Naive thymus-derived CD4-positive, alpha-beta T cell (primary cell): ENCODE measurements around the gene SFXN3. TPM values are rescaled to one million over a fixed set of nuclear protein-coding genes. Genes with fewer than 3 reads are reported as not detected.

ENCODE experiments used
- ATAC-seq: fragments of 150-1000 bp; cut with Tn5 transposase; 2 replicates; pipeline ENCODE4 v1.10.0; 2021; ENCODE audit warnings: mild to moderate bottlenecking, moderate library complexity
- CTCF ChIA-PET: fragments of 350-600 bp; sonication (Branson Sonifier 250); formaldehyde crosslinking; loops from one replicate; lab custom pipeline; 2021; ENCODE audit warnings: antibody characterized with exemption; lab: Charles Lee
- POLR2A ChIA-PET: fragments of 350-600 bp; sonication (Branson Sonifier 250); formaldehyde crosslinking; loops from one replicate; lab custom pipeline; 2021; ENCODE audit warnings: antibody characterized with exemption, inconsistent platforms; lab: Charles Lee
- DNase-seq, 9 donors: peaks; one replicate each; pipeline versions ENCODE4 v3.0.0 to v3.0.0-alpha.2; 2020 to 2022; ENCODE audit warnings: mixed read lengths in 1 of 9
- H3K27ac ChIP-seq: one replicate; pipeline ENCODE4 v1.7.0; 2013; ENCODE audit warnings: mild to moderate bottlenecking, low read depth, low read length, moderate library complexity
- H3K27me3 ChIP-seq, 2 donors: one replicate each; pipeline ENCODE4 v1.7.0; 2013; ENCODE audit warnings: low read length in 2 of 2, mild to moderate bottlenecking in 2 of 2, moderate library complexity in 2 of 2; ENCODE audit not compliant: control insufficient read depth in 2 of 2, insufficient read depth in 2 of 2
- H3K36me3 ChIP-seq, 3 experiments: 1 replicate in 2 of 3; 2 replicates in 1 of 3; pipeline ENCODE4 v1.7.0; 2013; ENCODE audit warnings: low read length in 3 of 3, mild to moderate bottlenecking in 3 of 3, moderate library complexity in 1 of 3; ENCODE audit not compliant: insufficient read depth in 3 of 3, control insufficient read depth in 2 of 3
- H3K4me1 ChIP-seq, 2 donors: one replicate each; pipeline ENCODE4 v1.7.0; 2013; ENCODE audit warnings: low read length in 2 of 2, mild to moderate bottlenecking in 2 of 2, moderate library complexity in 1 of 2; ENCODE audit not compliant: control insufficient read depth in 2 of 2, insufficient read depth in 2 of 2
- H3K4me3 ChIP-seq: 2 replicates; pipeline ENCODE4 v1.7.0; 2013; ENCODE audit warnings: mild to moderate bottlenecking, low read length
- H3K9me3 ChIP-seq, 3 experiments: 1 replicate in 2 of 3; 2 replicates in 1 of 3; pipeline ENCODE4 v1.7.0; 2013; ENCODE audit warnings: low read length in 3 of 3; ENCODE audit not compliant: control insufficient read depth in 2 of 3
- H3K27ac Mint-ChIP-seq, 9 donors: one replicate each; pipeline ENCODE4 v1.8.0; 2020 to 2022; ENCODE audit warnings: mixed read lengths in 9 of 9, mild to moderate bottlenecking in 8 of 9, moderate library complexity in 5 of 9, inconsistent platforms in 2 of 9
- H3K27me3 Mint-ChIP-seq, 5 donors: one replicate each; pipeline ENCODE4 v1.8.0; 2021 to 2022; ENCODE audit warnings: mixed read lengths in 5 of 5, mild to moderate bottlenecking in 1 of 5
- H3K36me3 Mint-ChIP-seq, 5 donors: one replicate each; pipeline ENCODE4 v1.8.0; 2020 to 2022; ENCODE audit warnings: mixed read lengths in 5 of 5, mild to moderate bottlenecking in 3 of 5, inconsistent platforms in 1 of 5
- H3K4me1 Mint-ChIP-seq, 7 donors: one replicate each; pipeline ENCODE4 v1.8.0; 2020 to 2022; ENCODE audit warnings: mixed read lengths in 7 of 7, mild to moderate bottlenecking in 3 of 7, inconsistent platforms in 1 of 7
- H3K4me3 Mint-ChIP-seq, 10 donors: one replicate each; pipeline ENCODE4 v1.8.0; 2020 to 2022; ENCODE audit warnings: mild to moderate bottlenecking in 10 of 10, mixed read lengths in 10 of 10, moderate library complexity in 6 of 10, inconsistent platforms in 2 of 10
- H3K9me3 Mint-ChIP-seq, 11 donors: one replicate each; pipeline ENCODE4 v1.8.0; 2020 to 2022; ENCODE audit warnings: mixed read lengths in 11 of 11, mild to moderate bottlenecking in 4 of 11, inconsistent platforms in 1 of 11, moderate library complexity in 1 of 11
- intact Hi-C, 2 donors: fragments of 100-400 bp; cut with micrococcal nuclease; formaldehyde crosslinking; loops; one replicate each; pipeline ENCODE4 v1.15.1; 2023
- polyA plus RNA-seq, 2 donors: library from polyadenylated mRNA; unstranded; fragments of 300-500 nt; fragmentation: Illumina TruSeq; gene quantifications; one replicate each; pipeline ENCODE4 v1.2.3, GENCODE V29; 2021
- total RNA-seq, 6 experiments: library from RNA in 5 of 6; stranded (reverse) in 5 of 6; gene quantifications; 1 replicate in 5 of 6; 2 replicates in 1 of 6; pipeline ENCODE4 v1.2.3 and lab custom pipeline; 2021 to 2026

SFXN3 gene
- total and polyA plus RNA-seq, 7 experiments from 2014 or later, result 12.6 to 90.4 (median 38.2) TPM

- Histone ChIP-seq H3K27ac (no peak overlapping the region), H3K36me3 (no peaks in the 10 kb centered on the region), H3K27me3 (no peaks in the 10 kb centered on the region), H3K9me3 (no peaks in the 10 kb centered on the region), H3K4me1 (no peaks in the 10 kb centered on the region), H3K4me3 (no peak overlapping the region)
- peaks cover 0 to 1% (median 0%) of the 10 kb centered on the region in 5 donors for H3K36me3 Mint-ChIP-seq
- no peak for DNase-seq
- no peak for ATAC-seq
- POLR2A ChIA-PET, result no interaction called here
- intact Hi-C loops, result no loop called here
- H3K27ac Mint-ChIP-seq, result peak overlapping the region in 1 of 9 donors; percentile 11
- no peak overlapping the region for H3K4me3 Mint-ChIP-seq
- H3K9me3 Mint-ChIP-seq, result peaks cover 0 to 2% (median 0%) of the 10 kb centered on the region in 11 donors
- peaks cover 50 to 76% (median 69%) of the 10 kb centered on the region in 5 donors for H3K27me3 Mint-ChIP-seq
- peaks cover 0 to 10% (median 0%) of the 10 kb centered on the region in 7 donors for H3K4me1 Mint-ChIP-seq
- CTCF ChIA-PET, result interaction anchor here (0.6 kb wide), 1 partner anchor 67 kb away, joined by 4 read pairs; no protein-coding TSS in a partner anchor
These were observed 44.7 kb downstream of the SFXN3 start for GRCh38 chr10:101075775-101076174.

GRCh38 chr10:101076630-101077029, 45.6 kb downstream of the SFXN3 start:
- H3K9me3 Mint-ChIP-seq, result peaks cover 0 to 2% (median 0%) of the 10 kb centered on the region in 11 donors
- ATAC-seq, result no peak
- no peak overlapping the region for H3K4me3 Mint-ChIP-seq
- no peak for DNase-seq
- Histone ChIP-seq H3K9me3 (no peaks in the 10 kb centered on the region), H3K27ac (no peak overlapping the region), H3K4me1 (no peaks in the 10 kb centered on the region), H3K36me3 (no peaks in the 10 kb centered on the region), H3K27me3 (no peaks in the 10 kb centered on the region), H3K4me3 (no peak overlapping the region)
- H3K36me3 Mint-ChIP-seq, result peaks cover 0 to 8% (median 0%) of the 10 kb centered on the region in 5 donors
- intact Hi-C loops, result no loop called here
- ChIA-PET CTCF (interaction anchor here (0.6 kb wide), 1 partner anchor 68 kb away, joined by 4 read pairs; no protein-coding TSS in a partner anchor), POLR2A (no interaction called here)
- no peak overlapping the region for H3K27ac Mint-ChIP-seq
- peaks cover 0 to 8% (median 0%) of the 10 kb centered on the region in 7 donors for H3K4me1 Mint-ChIP-seq
- H3K27me3 Mint-ChIP-seq, result peaks cover 53 to 79% (median 74%) of the 10 kb centered on the region in 5 donors

GRCh38 chr10:101079874-101080273, 48.8 kb downstream of the SFXN3 start:
- no peak overlapping the region for H3K27ac ChIP-seq
- ChIA-PET CTCF (interaction anchor here (0.6 to 0.7 kb wide), 2 partner anchors 27 to 62 kb away, joined by 3 read pairs; no protein-coding TSS in a partner anchor), POLR2A (no interaction called here)
- H3K27me3 ChIP-seq, result no peaks in the 10 kb centered on the region
- peaks cover 43 to 73% (median 60%) of the 10 kb centered on the region in 5 donors for H3K27me3 Mint-ChIP-seq
- intact Hi-C loops, result no loop called here
- H3K9me3 Mint-ChIP-seq, result peaks cover 0 to 2% (median 0%) of the 10 kb centered on the region in 11 donors
- H3K4me1 ChIP-seq, result no peaks in the 10 kb centered on the region
- no peak overlapping the region for H3K27ac Mint-ChIP-seq
- H3K9me3 ChIP-seq, result no peaks in the 10 kb centered on the region
- DNase-seq (no peak), ATAC-seq (no peak)
- peaks cover 0 to 9% (median 0%) of the 10 kb centered on the region in 5 donors for H3K36me3 Mint-ChIP-seq
- H3K4me3 ChIP-seq, result no peak overlapping the region
- H3K4me3 Mint-ChIP-seq, result no peak overlapping the region
- H3K36me3 ChIP-seq, result no peaks in the 10 kb centered on the region
- H3K4me1 Mint-ChIP-seq, result peaks cover 0 to 7% (median 0%) of the 10 kb centered on the region in 7 donors

- Mint-ChIP-seq H3K4me3 (no peak overlapping the region), H3K36me3 (peaks cover 0 to 9% (median 0%) of the 10 kb centered on the region in 5 donors), H3K27ac (no peak overlapping the region), H3K27me3 (peaks cover 36 to 62% (median 58%) of the 10 kb centered on the region in 5 donors), H3K9me3 (peaks cover 0 to 2% (median 0%) of the 10 kb centered on the region in 11 donors), H3K4me1 (no peaks in the 10 kb centered on the region)
- H3K9me3 ChIP-seq, result no peaks in the 10 kb centered on the region
- H3K27ac ChIP-seq, result no peak overlapping the region
- intact Hi-C loops, result no loop called here
- no peak for ATAC-seq
- H3K27me3 ChIP-seq, result no peaks in the 10 kb centered on the region
- no peak overlapping the region for H3K4me3 ChIP-seq
- no peaks in the 10 kb centered on the region for H3K36me3 ChIP-seq
- no peaks in the 10 kb centered on the region for H3K4me1 ChIP-seq
- no peak for DNase-seq
- ChIA-PET CTCF (no interaction called here), POLR2A (no interaction called here)
These were observed 50.2 kb downstream of the SFXN3 start for GRCh38 chr10:101080933-101081931.

GRCh38 chr10:101085846-101086245, 54.8 kb downstream of the SFXN3 start:
- peaks cover 0 to 5% of the 10 kb centered on the region in 2 donors for H3K27me3 ChIP-seq

GRCh38 chr10:101087376-101087775, 56.3 kb downstream of the SFXN3 start:
- Mint-ChIP-seq H3K9me3 (no peaks in the 10 kb centered on the region), H3K27me3 (peaks cover 55 to 72% (median 65%) of the 10 kb centered on the region in 5 donors), H3K4me1 (no peaks in the 10 kb centered on the region), H3K4me3 (no peak overlapping the region), H3K36me3 (no peaks in the 10 kb centered on the region), H3K27ac (no peak overlapping the region)
- H3K27me3 ChIP-seq, result peaks cover 0 to 5% of the 10 kb centered on the region in 2 donors
- H3K27ac ChIP-seq, result no peak overlapping the region
- DNase-seq (no peak), ATAC-seq (no peak)
- no peaks in the 10 kb centered on the region for H3K36me3 ChIP-seq
- H3K4me1 ChIP-seq, result no peaks in the 10 kb centered on the region
- ChIA-PET CTCF (interaction anchor here (1.7 kb wide), 1 partner anchor 9 kb away, joined by 5 read pairs; no protein-coding TSS in a partner anchor), POLR2A (no interaction called here)
- H3K4me3 ChIP-seq, result no peak overlapping the region
- intact Hi-C loops, result no loop called here
- no peaks in the 10 kb centered on the region for H3K9me3 ChIP-seq

More at GRCh38 chr10:101085846-101086245, 54.8 kb downstream of the SFXN3 start:
- Mint-ChIP-seq H3K27ac (no peak overlapping the region), H3K9me3 (no peaks in the 10 kb centered on the region), H3K36me3 (peaks cover 0 to 7% (median 0%) of the 10 kb centered on the region in 5 donors), H3K4me1 (no peaks in the 10 kb centered on the region), H3K27me3 (peaks cover 42 to 70% (median 60%) of the 10 kb centered on the region in 5 donors), H3K4me3 (no peak overlapping the region)
- Histone ChIP-seq H3K9me3 (no peaks in the 10 kb centered on the region), H3K36me3 (no peaks in the 10 kb centered on the region), H3K27ac (no peak overlapping the region), H3K4me1 (no peaks in the 10 kb centered on the region), H3K4me3 (no peak overlapping the region)
- DNase-seq (no peak), ATAC-seq (no peak)
- intact Hi-C loops, result no loop called here
- ChIA-PET CTCF (interaction anchor here (1.3 to 2.1 kb wide), 2 partner anchors 10 to 56 kb away, joined by 4 to 10 read pairs; no protein-coding TSS in a partner anchor), POLR2A (no interaction called here)
